ENCODE data around the gene SPARCL1.

SPARCL1 gene

GRCh38 chr4:87444741-87445140, 84.4 kb downstream of the SPARCL1 start:
- Histone ChIP-seq H3K79me2 (ENCODE audit: insufficient read depth, low read length) (no peaks in the 10 kb centered on the region), H3K9me3 (ENCODE audit: insufficient read depth, low read depth, low read length) (no peaks in the 10 kb centered on the region), H3K4me2 (ENCODE audit: low read depth, low read length, poor library complexity, severe bottlenecking) (no peak overlapping the region), H3K9ac (ENCODE audit: low read depth, low read length, poor library complexity, severe bottlenecking) (no peak overlapping the region), H3K27me3 (ENCODE audit: insufficient read depth, low read length, poor library complexity, severe bottlenecking) (no peaks in the 10 kb centered on the region), H3K4me3 (ENCODE audit: low read length, poor library complexity, severe bottlenecking) (no peak overlapping the region), H4K20me1 (ENCODE audit: insufficient read depth, low read length, poor library complexity, severe bottlenecking) (no peaks in the 10 kb centered on the region), H2AFZ (ENCODE audit: low read length) (no peak overlapping the region), H3K9me2 (replicated peaks; ENCODE audit: low read depth, low read length) (no peaks in the 10 kb centered on the region), H3F3A (ENCODE audit: low read depth) (no peaks in the 10 kb centered on the region), H3K36me3 (ENCODE audit: insufficient read depth, low read length) (peaks cover 11% of the 10 kb centered on the region; the same call in 1 of the 2 replicates), H3K4me1 (ENCODE audit: insufficient read depth, low read length, poor library complexity, severe bottlenecking) (no peaks in the 10 kb centered on the region)
- TF ChIP-seq EZH2phosphoT487 (IDR thresholded peaks at IDR 0.05; ENCODE audit: borderline replicate concordance) (no peak), CTCF (conservative IDR thresholded peaks at IDR 0.05; ENCODE audit: low read length) (no peak)

DNA sequence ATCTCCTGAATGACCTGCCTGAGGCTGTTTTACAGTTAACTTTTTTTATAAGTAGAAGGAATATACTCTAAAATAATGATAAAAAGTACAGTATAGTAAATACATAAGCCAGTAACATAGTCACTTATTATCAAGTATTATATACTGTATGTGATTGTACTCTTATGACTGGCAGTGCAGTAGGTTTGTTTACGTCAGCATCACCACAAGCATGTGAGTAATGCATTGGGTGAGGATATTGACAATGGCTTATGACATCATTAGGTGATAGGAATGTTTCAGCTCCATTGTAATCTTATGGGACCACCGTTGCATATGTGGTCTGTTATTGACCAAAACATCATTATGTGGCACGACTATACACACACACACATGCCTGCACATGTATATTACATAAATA, 86.3 kb downstream of the SPARCL1 start:
- no peak overlapping the region for H2AFZ ChIP-seq (ENCODE audit: low read length)
- H3K27me3 ChIP-seq (ENCODE audit: insufficient read depth, low read length, poor library complexity, severe bottlenecking), result no peaks in the 10 kb centered on the region
- H3K4me3 ChIP-seq (ENCODE audit: low read length, poor library complexity, severe bottlenecking), result no peak overlapping the region
- no peaks in the 10 kb centered on the region for H3F3A ChIP-seq (ENCODE audit: low read depth)
- H4K20me1 ChIP-seq (ENCODE audit: insufficient read depth, low read length, poor library complexity, severe bottlenecking), result no peaks in the 10 kb centered on the region
- peaks cover 22% of the 10 kb centered on the region; the same call in 1 of the 2 replicates for H3K36me3 ChIP-seq (ENCODE audit: insufficient read depth, low read length)
- H3K79me2 ChIP-seq (ENCODE audit: insufficient read depth, low read length), result no peaks in the 10 kb centered on the region
- H3K9ac ChIP-seq (ENCODE audit: low read depth, low read length, poor library complexity, severe bottlenecking), result no peak overlapping the region
- H3K9me2 ChIP-seq (replicated peaks; ENCODE audit: low read depth, low read length), result no peaks in the 10 kb centered on the region
- no peaks in the 10 kb centered on the region for H3K9me3 ChIP-seq (ENCODE audit: insufficient read depth, low read depth, low read length)
- H3K4me2 ChIP-seq (ENCODE audit: low read depth, low read length, poor library complexity, severe bottlenecking), result no peak overlapping the region
- TF ChIP-seq CTCF (conservative IDR thresholded peaks at IDR 0.05; ENCODE audit: low read length), result no peak
- TF ChIP-seq EZH2phosphoT487 (IDR thresholded peaks at IDR 0.05; ENCODE audit: borderline replicate concordance), result no peak
- no peaks in the 10 kb centered on the region for H3K4me1 ChIP-seq (ENCODE audit: insufficient read depth, low read length, poor library complexity, severe bottlenecking)

- Histone ChIP-seq H3K36me3 (ENCODE audit: insufficient read depth, low read length) (peaks cover 3% of the 10 kb centered on the region; the same call in 1 of the 2 replicates), H3K9me2 (replicated peaks; ENCODE audit: low read depth, low read length) (no peaks in the 10 kb centered on the region), H3K4me3 (ENCODE audit: low read length, poor library complexity, severe bottlenecking) (no peak overlapping the region), H4K20me1 (ENCODE audit: insufficient read depth, low read length, poor library complexity, severe bottlenecking) (no peaks in the 10 kb centered on the region), H2AFZ (ENCODE audit: low read length) (no peak overlapping the region), H3K9me3 (ENCODE audit: insufficient read depth, low read depth, low read length) (no peaks in the 10 kb centered on the region), H3K4me2 (ENCODE audit: low read depth, low read length, poor library complexity, severe bottlenecking) (peak overlapping the region; percentile 4), H3K27me3 (ENCODE audit: insufficient read depth, low read length, poor library complexity, severe bottlenecking) (no peaks in the 10 kb centered on the region), H3K79me2 (ENCODE audit: insufficient read depth, low read length) (no peaks in the 10 kb centered on the region; the same call in 1 of the 2 replicates), H3K4me1 (ENCODE audit: insufficient read depth, low read length, poor library complexity, severe bottlenecking) (peaks cover 6% of the 10 kb centered on the region), H3F3A (ENCODE audit: low read depth) (no peaks in the 10 kb centered on the region), H3K9ac (ENCODE audit: low read depth, low read length, poor library complexity, severe bottlenecking) (no peak overlapping the region)
- TF ChIP-seq CTCF (conservative IDR thresholded peaks at IDR 0.05; ENCODE audit: low read length) (no peak), EZH2phosphoT487 (IDR thresholded peaks at IDR 0.05; ENCODE audit: borderline replicate concordance) (no peak)
Measured at GRCh38 chr4:87433342-87433741, 95.8 kb downstream of the SPARCL1 start.

Data from Loucy (cell line).